Colonic mucosa (tissue), 4 donors: ENCODE data around the gene PRKCA. TPM values are rescaled to one million over a fixed set of nuclear protein-coding genes. Genes with fewer than 3 reads are reported as not detected.

Experiments used
- DNase-seq: peaks from one replicate; pipeline ENCODE4 v3.0.0-alpha.2; 2020
- H3K27ac ChIP-seq: fragments of 200-600 bp; one replicate; pipeline ENCODE4 v1.8.0; 2021
- H3K27me3 ChIP-seq: fragments of 200-600 bp; one replicate; pipeline ENCODE4 v1.8.0; 2021
- H3K36me3 ChIP-seq: fragments of 200-600 bp; one replicate; pipeline ENCODE4 v1.8.0; 2021
- H3K4me1 ChIP-seq: fragments of 200-600 bp; one replicate; pipeline ENCODE4 v1.8.0; 2021; ENCODE audit warnings: mild to moderate bottlenecking
- H3K4me3 ChIP-seq: fragments of 200-600 bp; one replicate; pipeline ENCODE4 v1.8.0; 2021
- H3K9ac ChIP-seq, 2 donors: one replicate each; pipeline ENCODE4 v1.7.0; 2013; ENCODE audit warnings: control low read depth in 2 of 2, low read depth in 2 of 2, low read length in 2 of 2
- H3K9me3 ChIP-seq: fragments of 200-600 bp; one replicate; pipeline ENCODE4 v1.8.0; 2021
- intact Hi-C: fragments of 100-400 bp; cut with DNase I; formaldehyde crosslinking; loops from one replicate; pipeline ENCODE4 v1.14.1; 2022
- total RNA-seq, 2 donors: library from RNA; stranded (reverse); fragmentation: NEBNext Ultra II Directional in 1 of 2; extraction: Animal tissue kit (Norgen Biotek cat#: 25700) in 1 of 2; gene quantifications; one replicate each; pipeline ENCODE4 v1.2.1, GENCODE V29; 2021
- TF ChIP-seq, protein P1 (sequence below): fragments of 200-600 bp; IDR thresholded peaks from one replicate; pipeline ENCODE4 v1.8.0; 2022; ENCODE audit warnings: antibody characterized with exemption, mild to moderate bottlenecking
- donor health status: healthy.
- donor health status: DM: no; HTN: no; CAD: no.
- donor health status: DM: no; HTN: no; CAD: no.

The PRKCA gene
- total RNA-seq, 2 donors from 2014 or later: 40.0 to 41.8 TPM

DNA sequence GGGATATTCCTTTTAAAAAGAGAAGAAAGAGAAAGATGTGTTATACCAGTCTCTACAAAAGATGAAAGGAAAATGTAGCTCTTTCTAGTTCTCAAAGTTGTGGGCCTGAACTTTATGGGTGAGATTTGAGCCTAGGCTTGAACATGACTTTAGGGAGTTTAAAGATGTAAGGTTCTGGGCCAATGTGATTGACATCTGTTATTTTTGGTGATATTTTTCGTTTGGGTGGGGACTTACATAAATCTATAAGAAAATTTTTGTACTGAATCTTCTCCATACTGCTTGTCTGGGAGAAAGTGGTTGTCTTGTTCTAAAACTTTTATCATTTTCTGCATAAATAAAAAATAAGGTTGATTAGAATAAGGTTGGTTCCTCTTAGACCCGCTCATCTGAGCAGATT is 4.8 kb downstream of the PRKCA start:
- Histone ChIP-seq H3K36me3 (no peaks in the 10 kb centered on the region), H3K27me3 (no peaks in the 10 kb centered on the region), H3K9me3 (no peaks in the 10 kb centered on the region), H3K4me3 (no peak overlapping the region), H3K27ac (no peak overlapping the region), H3K4me1 (no peaks in the 10 kb centered on the region), H3K9ac (no peak overlapping the region)
- DNase-seq: no peak
- intact Hi-C loops: loop anchor here (10.0 kb wide), 1 partner anchor 118 kb away; no protein-coding TSS in a partner anchor
- TF ChIP-seq, protein P1, sequence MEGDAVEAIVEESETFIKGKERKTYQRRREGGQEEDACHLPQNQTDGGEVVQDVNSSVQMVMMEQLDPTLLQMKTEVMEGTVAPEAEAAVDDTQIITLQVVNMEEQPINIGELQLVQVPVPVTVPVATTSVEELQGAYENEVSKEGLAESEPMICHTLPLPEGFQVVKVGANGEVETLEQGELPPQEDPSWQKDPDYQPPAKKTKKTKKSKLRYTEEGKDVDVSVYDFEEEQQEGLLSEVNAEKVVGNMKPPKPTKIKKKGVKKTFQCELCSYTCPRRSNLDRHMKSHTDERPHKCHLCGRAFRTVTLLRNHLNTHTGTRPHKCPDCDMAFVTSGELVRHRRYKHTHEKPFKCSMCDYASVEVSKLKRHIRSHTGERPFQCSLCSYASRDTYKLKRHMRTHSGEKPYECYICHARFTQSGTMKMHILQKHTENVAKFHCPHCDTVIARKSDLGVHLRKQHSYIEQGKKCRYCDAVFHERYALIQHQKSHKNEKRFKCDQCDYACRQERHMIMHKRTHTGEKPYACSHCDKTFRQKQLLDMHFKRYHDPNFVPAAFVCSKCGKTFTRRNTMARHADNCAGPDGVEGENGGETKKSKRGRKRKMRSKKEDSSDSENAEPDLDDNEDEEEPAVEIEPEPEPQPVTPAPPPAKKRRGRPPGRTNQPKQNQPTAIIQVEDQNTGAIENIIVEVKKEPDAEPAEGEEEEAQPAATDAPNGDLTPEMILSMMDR: no peak

GRCh38 chr17:66308856-66309255 is 6.4 kb downstream of the PRKCA start:
- no peaks in the 10 kb centered on the region for H3K9me3 ChIP-seq
- H3K9ac ChIP-seq: no peak overlapping the region
- DNase-seq: no peak
- H3K4me3 ChIP-seq: no peak overlapping the region
- H3K36me3 ChIP-seq: no peaks in the 10 kb centered on the region
- no peaks in the 10 kb centered on the region for H3K4me1 ChIP-seq
- no peaks in the 10 kb centered on the region for H3K27me3 ChIP-seq
- intact Hi-C loops: loop anchor here (10.0 kb wide), 1 partner anchor 116 kb away; no protein-coding TSS in a partner anchor
- no peak overlapping the region for H3K27ac ChIP-seq
- TF ChIP-seq, protein P1: no peak

DNA sequence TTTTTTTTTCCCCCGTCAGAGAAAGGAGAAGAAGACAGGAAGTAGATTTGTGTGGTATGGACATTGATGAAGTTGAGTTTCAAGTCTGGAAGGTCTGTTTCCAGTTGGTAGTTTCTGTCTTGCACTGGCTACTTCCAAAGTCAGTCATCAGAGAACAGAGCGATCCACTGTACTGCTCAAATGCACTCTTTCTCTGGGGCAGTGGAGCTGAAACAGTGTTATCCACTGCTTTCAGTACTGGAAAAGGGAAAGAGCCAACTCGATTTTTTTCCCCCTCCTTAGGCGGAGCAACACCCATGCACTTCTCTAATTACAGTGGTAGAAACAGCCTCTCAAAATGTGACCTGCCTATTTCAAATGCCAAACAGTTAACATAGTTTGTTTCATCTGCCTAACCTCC is 7.4 kb downstream of the PRKCA start:
- no peaks in the 10 kb centered on the region for H3K9me3 ChIP-seq
- no peaks in the 10 kb centered on the region for H3K4me1 ChIP-seq
- H3K9ac ChIP-seq: no peak overlapping the region
- H3K36me3 ChIP-seq: no peaks in the 10 kb centered on the region
- DNase-seq: no peak
- H3K27me3 ChIP-seq: no peaks in the 10 kb centered on the region
- no peak overlapping the region for H3K27ac ChIP-seq
- TF ChIP-seq, protein P1: no peak
- intact Hi-C loops: loop anchor here (10.0 kb wide), 1 partner anchor 115 kb away; no protein-coding TSS in a partner anchor
- no peak overlapping the region for H3K4me3 ChIP-seq

DNA sequence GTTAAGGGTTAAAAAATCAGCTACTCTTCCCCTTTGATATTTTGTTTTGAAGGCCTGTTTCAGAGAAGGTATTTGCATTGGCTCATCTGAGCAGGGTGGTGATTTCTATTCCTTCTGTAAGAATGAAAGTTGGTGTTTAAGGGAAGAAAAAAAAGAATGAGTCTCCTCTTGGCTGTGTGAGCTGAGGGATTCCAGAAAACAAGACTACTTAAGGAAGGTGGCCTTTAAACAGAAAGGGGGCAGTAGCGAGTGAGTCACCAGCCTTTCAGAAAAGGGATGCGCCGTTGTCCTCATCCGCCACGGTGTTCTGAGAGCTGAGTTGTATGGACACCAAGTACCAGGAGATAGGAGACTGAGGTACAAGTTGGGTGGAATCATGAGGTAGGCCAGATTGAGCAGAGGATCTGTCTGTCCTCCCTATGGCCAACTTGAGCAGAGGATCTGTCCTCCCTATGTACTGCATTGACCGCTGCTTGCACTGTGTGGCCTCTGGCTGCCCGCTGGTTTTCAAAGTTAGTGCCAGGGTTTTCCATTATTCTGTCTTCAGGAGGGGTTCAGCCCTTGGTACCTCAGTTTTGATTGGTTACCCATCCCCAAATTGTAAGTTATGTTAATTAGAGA is 8.2 kb downstream of the PRKCA start:
- TF ChIP-seq, protein P1: no peak
- H3K9me3 ChIP-seq: no peaks in the 10 kb centered on the region
- H3K9ac ChIP-seq: no peak overlapping the region
- H3K27ac ChIP-seq: no peak overlapping the region
- H3K36me3 ChIP-seq: no peaks in the 10 kb centered on the region
- H3K4me3 ChIP-seq: no peak overlapping the region
- DNase-seq: no peak
- H3K27me3 ChIP-seq: no peaks in the 10 kb centered on the region
- H3K4me1 ChIP-seq: no peaks in the 10 kb centered on the region
- intact Hi-C loops: no loop called here

- intact Hi-C loops: no loop called here
- H3K27ac ChIP-seq: no peak overlapping the region
- H3K9me3 ChIP-seq: no peaks in the 10 kb centered on the region
- no peaks in the 10 kb centered on the region for H3K36me3 ChIP-seq
- DNase-seq: no peak
- no peak overlapping the region for H3K4me3 ChIP-seq
- H3K9ac ChIP-seq: no peak overlapping the region
- TF ChIP-seq, protein P1: no peak
- H3K4me1 ChIP-seq: no peaks in the 10 kb centered on the region
- no peaks in the 10 kb centered on the region for H3K27me3 ChIP-seq
Observed at GRCh38 chr17:66312912-66313311, 10.5 kb downstream of the PRKCA start.
